CD14-positive monocyte (primary cell): ENCODE measurements around the gene CPD. TPM values are rescaled to one million over a fixed set of nuclear protein-coding genes. Genes with fewer than 3 reads are reported as not detected.

ENCODE experiments used
- DNase-seq, 3 donors: peaks; one replicate each; pipeline ENCODE4 v3.0.0-alpha.2; 2011 to 2022
- H2AFZ ChIP-seq: 2 replicates; pipeline ENCODE4 v1.6.0; 2012; ENCODE audit warnings: mild to moderate bottlenecking, low read depth, low read length, inconsistent platforms; ENCODE audit not compliant: insufficient read depth, poor library complexity, severe bottlenecking
- H3K27ac ChIP-seq, 2 donors: 1 replicate in 1 of 2; 2 replicates in 1 of 2; pipeline ENCODE4 v1.5.1; 2012 to 2013; ENCODE audit warnings: low read length in 2 of 2, control low read depth in 1 of 2, inconsistent platforms in 1 of 2, low read depth in 1 of 2, mild to moderate bottlenecking in 1 of 2
- H3K27me3 ChIP-seq, 2 donors: one replicate each; pipeline versions ENCODE4 v1.6.0 to v1.6.1; 2011 to 2013; ENCODE audit warnings: low read length in 2 of 2; ENCODE audit not compliant: control insufficient read depth in 2 of 2, insufficient read depth in 2 of 2
- H3K36me3 ChIP-seq, 2 donors: replicated peaks in 1 of 2; 1 replicate in 1 of 2; 2 replicates in 1 of 2; pipeline versions ENCODE4 v1.5.1 to v1.6.1; 2012 to 2013; ENCODE audit warnings: low read length in 2 of 2, control low read depth in 1 of 2, inconsistent platforms in 1 of 2, mild to moderate bottlenecking in 1 of 2; ENCODE audit not compliant: insufficient read depth in 2 of 2, control insufficient read depth in 1 of 2
- H3K4me1 ChIP-seq, 2 donors: 1 replicate in 1 of 2; 2 replicates in 1 of 2; pipeline versions ENCODE4 v1.5.1 to v1.6.1; 2012 to 2013; ENCODE audit warnings: low read length in 2 of 2, control low read depth in 1 of 2, inconsistent platforms in 1 of 2, mild to moderate bottlenecking in 1 of 2, moderate library complexity in 1 of 2; ENCODE audit not compliant: insufficient read depth in 2 of 2, control insufficient read depth in 1 of 2
- H3K4me2 ChIP-seq: replicated peaks from 2 replicates; pipeline ENCODE3; 2012; ENCODE audit warnings: low read length, moderate library complexity, mild to moderate bottlenecking; ENCODE audit not compliant: poor library complexity, severe bottlenecking; ENCODE audit errors: extremely low read depth
- H3K4me3 ChIP-seq, 3 experiments: fragments of 200-600 bp in 1 of 3; sonication (generic) in 1 of 3; replicated peaks in 1 of 3; 1 replicate in 2 of 3; 2 replicates in 1 of 3; pipeline ENCODE4 v1.5.1; 2011 to 2013; ENCODE audit warnings: low read length in 3 of 3, mild to moderate bottlenecking in 3 of 3, control low read depth in 2 of 3, low read depth in 2 of 3, inconsistent platforms in 1 of 3, moderate library complexity in 1 of 3
- H3K79me2 ChIP-seq: 2 replicates; pipeline ENCODE4 v1.6.0; 2012; ENCODE audit warnings: mild to moderate bottlenecking, control low read depth, inconsistent platforms, low read length, moderate library complexity; ENCODE audit not compliant: insufficient read depth
- H3K9ac ChIP-seq: 2 replicates; pipeline ENCODE4 v1.6.0; 2017; ENCODE audit warnings: low read length, mild to moderate bottlenecking; ENCODE audit not compliant: insufficient read depth, poor library complexity, severe bottlenecking
- H3K9me3 ChIP-seq, 2 donors: replicated peaks in 1 of 2; 1 replicate in 1 of 2; 2 replicates in 1 of 2; pipeline versions ENCODE4 v1.5.1 to v1.6.1; 2012 to 2013; ENCODE audit warnings: low read length in 2 of 2, control low read depth in 1 of 2; ENCODE audit not compliant: control insufficient read depth in 1 of 2, insufficient read depth in 1 of 2
- H4K20me1 ChIP-seq: 2 replicates; pipeline ENCODE4 v1.6.0; 2012; ENCODE audit warnings: mild to moderate bottlenecking, low read length, control low read depth, moderate library complexity; ENCODE audit not compliant: insufficient read depth
- H3K27ac Mint-ChIP-seq, 7 donors: one replicate each; pipeline ENCODE4 v1.8.0; 2020; ENCODE audit warnings: mild to moderate bottlenecking in 7 of 7, mixed read lengths in 7 of 7, moderate library complexity in 6 of 7, inconsistent platforms in 2 of 7
- H3K27me3 Mint-ChIP-seq, 3 donors: one replicate each; pipeline ENCODE4 v1.8.0; 2021 to 2022; ENCODE audit warnings: low read depth in 3 of 3, mild to moderate bottlenecking in 3 of 3, mixed read lengths in 3 of 3, moderate library complexity in 3 of 3, inconsistent platforms in 1 of 3
- H3K36me3 Mint-ChIP-seq, 2 donors: one replicate each; pipeline ENCODE4 v1.8.0; 2020; ENCODE audit warnings: mixed read lengths in 2 of 2, inconsistent platforms in 1 of 2, mild to moderate bottlenecking in 1 of 2
- H3K4me1 Mint-ChIP-seq: one replicate; pipeline ENCODE4 v1.8.0; 2020; ENCODE audit warnings: mild to moderate bottlenecking, mixed read lengths
- H3K4me3 Mint-ChIP-seq, 2 donors: one replicate each; pipeline ENCODE4 v1.8.0; 2020; ENCODE audit warnings: mild to moderate bottlenecking in 2 of 2, mixed read lengths in 2 of 2, moderate library complexity in 1 of 2
- H3K9me3 Mint-ChIP-seq, 7 donors: one replicate each; pipeline ENCODE4 v1.8.0; 2020 to 2022; ENCODE audit warnings: mixed read lengths in 7 of 7, mild to moderate bottlenecking in 6 of 7, moderate library complexity in 6 of 7, inconsistent platforms in 2 of 7
- CTCF ChIP-seq: fragments of 200-600 bp; IDR thresholded peaks from one replicate; pipeline ENCODE4 v1.8.0; 2022; ENCODE audit warnings: antibody characterized with exemption, mild to moderate bottlenecking
- WGBS: methylation state at CpG from one replicate; pipeline ENCODE4 v1.1.5; 2013; ENCODE audit warnings: missing lambda C conversion rate; ENCODE audit not compliant: insufficient coverage; 5-methylcytosine and 5-hydroxymethylcytosine counted together
- intact Hi-C, 2 donors: fragments of 100-400 bp; cut with micrococcal nuclease; formaldehyde crosslinking; loops; one replicate each; pipeline versions ENCODE4 v1.15.0 to v1.15.1; 2023
- polyA plus RNA-seq, 3 donors: library from polyadenylated mRNA; depleted of rRNA in 1 of 3; unstranded in 2 of 3; stranded (reverse) in 1 of 3; fragments of 300-500 nt in 2 of 3; fragments of >200 nt in 1 of 3; fragmentation: Illumina TruSeq in 2 of 3; gene quantifications; 1 replicate in 2 of 3; 2 replicates in 1 of 3; pipeline ENCODE4 v1.2.3, GENCODE V29; 2012 to 2021

CPD gene
- polyA plus RNA-seq, 3 donors = 9.2 to 47.0 (median 32.2) TPM

GRCh38 chr17:30477083-30477773 is 98.5 kb downstream of the CPD start, which contains the start of gene GOSR1:
TSS of gene GOSR1 (plus strand) at chr17:30477408. CDS start at chr17:30477434, 26 bp downstream.
- WGBS = 0% methylated on average over 37 of the region's 37 CpGs
- H3K4me3 Mint-ChIP-seq = peak within 1 kb of the TSS; percentile 91 to 98
- no peaks in the 10 kb centered on the region for H3K9me3 ChIP-seq
- peaks cover 14 to 26% of the 10 kb centered on the region in 2 donors for H3K36me3 Mint-ChIP-seq
- H3K4me1 Mint-ChIP-seq = peaks cover 17% of the 10 kb centered on the region
- peaks cover 0 to 5% (median 4%) of the 10 kb centered on the region in 3 donors for H3K27me3 Mint-ChIP-seq
- H3K79me2 ChIP-seq = peaks cover 40% of the 10 kb centered on the region
- peaks cover 0 to 2% (median 0%) of the 10 kb centered on the region in 7 donors for H3K9me3 Mint-ChIP-seq
- no peaks in the 10 kb centered on the region for H4K20me1 ChIP-seq
- DNase-seq = peak; percentile 92 to 94 (median 93)
- H3K4me1 ChIP-seq = peaks cover 10 to 18% of the 10 kb centered on the region in 2 donors
- peak within 1 kb of the TSS; percentile 95 for H3K9ac ChIP-seq
- peak within 1 kb of the TSS; percentile 42 to 97 (median 85) for H3K4me3 ChIP-seq
- peak within 1 kb of the TSS; percentile 74 for H3K4me2 ChIP-seq
- peak within 1 kb of the TSS; percentile 96 to 100 (median 99) for H3K27ac Mint-ChIP-seq
- peak; percentile 69 for TF ChIP-seq CTCF
- peak within 1 kb of the TSS; percentile 87 for H2AFZ ChIP-seq
- intact Hi-C loops = loop anchor here in 1 of 2 donors (10.0 kb wide), 1 partner anchor 352 kb away; no protein-coding TSS in a partner anchor
- H3K27ac ChIP-seq = peak within 1 kb of the TSS; percentile 89 to 96
- peaks cover 0 to 2% of the 10 kb centered on the region in 2 donors for H3K27me3 ChIP-seq
- H3K36me3 ChIP-seq = peaks cover 13 to 30% of the 10 kb centered on the region in 2 donors

GRCh38 chr17:30477774-30478115 is 99.0 kb downstream of the CPD start:
- Mint-ChIP-seq H3K4me3 (peak overlapping the region; percentile 91 to 98), H3K36me3 (peaks cover 16 to 29% of the 10 kb centered on the region in 2 donors), H3K27ac (peak overlapping the region; percentile 96 to 100 (median 99)), H3K4me1 (peaks cover 17% of the 10 kb centered on the region), H3K9me3 (peaks cover 0 to 2% (median 0%) of the 10 kb centered on the region in 7 donors), H3K27me3 (peaks cover 0 to 5% (median 4%) of the 10 kb centered on the region in 3 donors)
- Histone ChIP-seq H2AFZ (peak overlapping the region; percentile 87), H3K4me1 (peaks cover 10 to 18% of the 10 kb centered on the region in 2 donors), H4K20me1 (no peaks in the 10 kb centered on the region), H3K4me3 (peak overlapping the region; percentile 42 to 97 (median 85)), H3K79me2 (peaks cover 40% of the 10 kb centered on the region), H3K4me2 (peak overlapping the region; percentile 74), H3K9me3 (no peaks in the 10 kb centered on the region), H3K9ac (peak overlapping the region; percentile 95), H3K27me3 (peaks cover 0 to 1% of the 10 kb centered on the region in 2 donors), H3K36me3 (peaks cover 18 to 35% of the 10 kb centered on the region in 2 donors), H3K27ac (peak overlapping the region; percentile 89 to 96)
- WGBS = 0% methylated on average over 8 of the region's 9 CpGs
- intact Hi-C loops = loop anchor here in 1 of 2 donors (10.0 kb wide), 1 partner anchor 353 kb away; no protein-coding TSS in a partner anchor
- DNase-seq = peak; percentile 16 to 75 (median 40)
- TF ChIP-seq CTCF = no peak
